ENCODE results near the gene CZIB. TPM values are rescaled to one million over a fixed set of nuclear protein-coding genes. Genes with fewer than 3 reads are reported as not detected.

The CZIB gene
- total RNA-seq, 4 donors from 2014 or later: 11.2 to 61.9 (median 39.7) TPM

GRCh38 chr1:53196017-53196484 is 24.4 kb downstream of the CZIB start:
- in situ Hi-C loops (cut with MboI; ENCODE audit: low pct_ligation_motif_present in 1 of 4, low pct_unique_long_range_greater_than_20kb in 1 of 4, low sequenced_read_pairs in 3 of 4) (loop anchor here in 2 of 4 donors (25.0 kb wide), 3 partner anchors 259 to 484 kb away; partner anchors contain the start of genes ECHDC2 (in 1 of the 2) and SCP2 (in 1 of the 2)), intact Hi-C loops (cut with DNase I; ENCODE audit: low total_unique reads) (no loop called here)
- Histone ChIP-seq H3K36me3 (peaks cover 0 to under 1% (median 0%) of the 10 kb centered on the region in 4 donors), H3K4me1 (peaks cover 23 to 32% (median 27%) of the 10 kb centered on the region in 4 donors), H3K27me3 (no peaks in the 10 kb centered on the region), H3K4me3 (peak overlapping the region; percentile 85 to 99 (median 94)), H3K27ac (peak overlapping the region; percentile 95 to 100 (median 98)), H3K9me3 (no peaks in the 10 kb centered on the region)
- DNase-seq: no peak
- 42 to 65% methylated on average over 2 to 9 of the region's 9 CpGs for WGBS, 2 donors (ENCODE audit: low coverage in 1 of 2)
- no peak for TF ChIP-seq EP300 (IDR thresholded peaks at IDR 0.05; ENCODE audit: low read depth)
- TF ChIP-seq POLR2AphosphoS5 (IDR thresholded peaks at IDR 0.05): no peak
- no peak for TF ChIP-seq CTCF (IDR thresholded peaks at IDR 0.05)
- no peak for TF ChIP-seq POLR2A (IDR thresholded peaks at IDR 0.05)

GRCh38 chr1:53195246-53196016 is 25.0 kb downstream of the CZIB start:
- Histone ChIP-seq H3K27ac (peak overlapping the region; percentile 95 to 100 (median 98)), H3K36me3 (no peaks in the 10 kb centered on the region), H3K9me3 (no peaks in the 10 kb centered on the region), H3K27me3 (no peaks in the 10 kb centered on the region), H3K4me1 (peaks cover 23 to 32% (median 27%) of the 10 kb centered on the region in 4 donors), H3K4me3 (no peak overlapping the region)
- no peak for DNase-seq
- in situ Hi-C loops (cut with MboI; ENCODE audit: low pct_ligation_motif_present in 1 of 4, low pct_unique_long_range_greater_than_20kb in 1 of 4, low sequenced_read_pairs in 3 of 4): loop anchor here in 2 of 4 donors (25.0 kb wide), 3 partner anchors 258 to 483 kb away; partner anchors contain the start of genes ECHDC2 (in 1 of the 2) and SCP2 (in 1 of the 2)
- intact Hi-C loops (cut with DNase I; ENCODE audit: low total_unique reads): no loop called here
- 86 to 88% methylated on average over 4 to 11 of the region's 11 CpGs for WGBS, 2 donors (ENCODE audit: low coverage in 1 of 2)
- no peak for TF ChIP-seq POLR2AphosphoS5 (IDR thresholded peaks at IDR 0.05)
- TF ChIP-seq EP300 (IDR thresholded peaks at IDR 0.05; ENCODE audit: low read depth): no peak
- no peak for TF ChIP-seq POLR2A (IDR thresholded peaks at IDR 0.05)

GRCh38 chr1:53190210-53190611 is 30.2 kb downstream of the CZIB start:
- TF ChIP-seq EP300 (IDR thresholded peaks at IDR 0.05; ENCODE audit: low read depth): no peak
- TF ChIP-seq POLR2AphosphoS5 (IDR thresholded peaks at IDR 0.05): no peak
- no peak for TF ChIP-seq POLR2A (IDR thresholded peaks at IDR 0.05)
- TF ChIP-seq CTCF (IDR thresholded peaks at IDR 0.05): no peak
- DNase-seq: no peak
- intact Hi-C loops (cut with DNase I; ENCODE audit: low total_unique reads): no loop called here
- peaks cover 0 to 14% (median 8%) of the 10 kb centered on the region in 4 donors for H3K4me1 ChIP-seq
- H3K9me3 ChIP-seq: no peaks in the 10 kb centered on the region
- no peaks in the 10 kb centered on the region for H3K36me3 ChIP-seq
- H3K4me3 ChIP-seq: no peak overlapping the region
- no peak overlapping the region for H3K27ac ChIP-seq
- in situ Hi-C loops (cut with MboI; ENCODE audit: low pct_ligation_motif_present in 1 of 4, low pct_unique_long_range_greater_than_20kb in 1 of 4, low sequenced_read_pairs in 3 of 4): loop anchor here in 2 of 4 donors (25.0 kb wide), 3 partner anchors 253 to 478 kb away; partner anchors contain the start of genes ECHDC2 (in 1 of the 2) and SCP2 (in 1 of the 2)
- no peaks in the 10 kb centered on the region for H3K27me3 ChIP-seq
- WGBS, 2 donors (ENCODE audit: low coverage in 1 of 2): 44 to 70% methylated on average over 2 to 10 of the region's 10 CpGs

GRCh38 chr1:53189061-53189460 is 31.4 kb downstream of the CZIB start:
- DNase-seq: no peak
- H3K27ac ChIP-seq: no peak overlapping the region
- no peak for TF ChIP-seq POLR2A (IDR thresholded peaks at IDR 0.05)
- TF ChIP-seq CTCF (IDR thresholded peaks at IDR 0.05): no peak
- TF ChIP-seq POLR2AphosphoS5 (IDR thresholded peaks at IDR 0.05): no peak
- TF ChIP-seq EP300 (IDR thresholded peaks at IDR 0.05; ENCODE audit: low read depth): no peak
- no peaks in the 10 kb centered on the region for H3K36me3 ChIP-seq
- in situ Hi-C loops (cut with MboI; ENCODE audit: low pct_ligation_motif_present in 1 of 4, low pct_unique_long_range_greater_than_20kb in 1 of 4, low sequenced_read_pairs in 3 of 4): loop anchor here in 3 of 4 donors (10.0 to 25.0 kb wide), 4 partner anchors 252 to 484 kb away; partner anchors contain the start of genes ECHDC2 (in 1 of the 3) and SCP2 (in 1 of the 3)
- H3K9me3 ChIP-seq: no peaks in the 10 kb centered on the region
- WGBS, 2 donors (ENCODE audit: low coverage in 1 of 2): 68 to 90% methylated on average over 5 of the region's 5 CpGs
- no peak overlapping the region for H3K4me3 ChIP-seq
- H3K27me3 ChIP-seq: no peaks in the 10 kb centered on the region
- intact Hi-C loops (cut with DNase I; ENCODE audit: low total_unique reads): loop anchor here (10.0 kb wide), 2 partner anchors 174 to 274 kb away; no protein-coding TSS in a partner anchor
- H3K4me1 ChIP-seq: peaks cover 0 to 19% (median 9%) of the 10 kb centered on the region in 4 donors

Measured in transverse colon (tissue), 4 donors.